Measurements from ENCODE around the gene TBC1D22B. TPM values are rescaled to one million over a fixed set of nuclear protein-coding genes. Genes with fewer than 3 reads are reported as not detected.

Gene TBC1D22B
- total RNA-seq, 1 experiment from 2014 or later = 12.9 TPM

DNA sequence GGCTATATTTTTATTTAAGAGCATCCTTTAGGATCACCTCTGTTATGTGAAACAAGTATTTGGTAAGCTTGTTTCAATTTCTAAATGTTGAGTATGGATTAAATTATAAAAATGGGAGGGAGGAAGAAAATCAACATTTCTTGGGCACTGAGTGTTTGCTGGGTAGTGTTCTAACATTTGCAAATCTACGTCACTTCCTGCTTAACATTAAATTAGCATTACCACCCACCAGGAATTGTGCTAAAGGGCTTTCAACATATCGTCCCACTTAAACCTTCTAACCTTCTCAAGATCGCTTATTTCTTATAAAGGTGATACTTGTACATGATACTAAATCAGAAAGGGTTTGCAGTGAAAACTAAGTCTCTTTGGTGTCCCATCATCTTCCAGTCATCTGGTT lies 8.3 kb downstream of the TBC1D22B start:
- DNase-seq = no peak

More for the DNA sequence above, 8.3 kb downstream of the TBC1D22B start:
- Histone ChIP-seq H4K20me1 (ENCODE audit: control insufficient read depth, insufficient read depth, insufficient read length) (no peaks in the 10 kb centered on the region), H3K56ac (ENCODE audit: insufficient read length, low read depth, low read length) (no peak overlapping the region), H2BK5ac (ENCODE audit: insufficient read length, low read length) (no peak overlapping the region), H2BK12ac (ENCODE audit: insufficient read length, low read depth, low read length) (no peak overlapping the region), H3K4ac (ENCODE audit: low read depth, low read length) (no peak overlapping the region), H3K14ac (ENCODE audit: insufficient read depth, low read length) (no peak overlapping the region), H3K23ac (ENCODE audit: insufficient read length, low read depth, low read length) (no peak overlapping the region), H3K9me3 (ENCODE audit: control insufficient read depth, low read depth, low read length) (no peaks in the 10 kb centered on the region), H4K8ac (replicated peaks; ENCODE audit: insufficient read length, low read depth, low read length) (no peak overlapping the region), H4K5ac (ENCODE audit: insufficient read length, low read depth, low read length) (no peak overlapping the region), H2BK20ac (ENCODE audit: low read depth, low read length, poor library complexity, severe bottlenecking) (no peak overlapping the region), H3T11ph (ENCODE audit: low read length) (no peak overlapping the region), H3K27ac (ENCODE audit: insufficient read length, low read depth, low read length) (no peak overlapping the region), H4K91ac (ENCODE audit: insufficient read length, low read depth, low read length) (no peak overlapping the region), H2BK15ac (ENCODE audit: low read depth, low read length) (no peak overlapping the region), H3K18ac (ENCODE audit: insufficient read length, low read depth, low read length) (no peak overlapping the region), H3K4me1 (ENCODE audit: insufficient read depth, low read length) (no peaks in the 10 kb centered on the region; the same call in 1 of the 2 replicates), H3K27me3 (ENCODE audit: insufficient read depth, low read length) (no peaks in the 10 kb centered on the region), H3K79me1 (ENCODE audit: insufficient read depth, low read depth, low read length, poor library complexity, severe bottlenecking) (no peaks in the 10 kb centered on the region), H2AK5ac (ENCODE audit: insufficient read length, low read length) (no peak overlapping the region), H2AFZ (ENCODE audit: low read length) (no peak overlapping the region), H2BK120ac (ENCODE audit: low read depth, low read length, poor library complexity, severe bottlenecking) (no peak overlapping the region), H3K9ac (ENCODE audit: extremely low read depth, insufficient read length, low read length) (no peak overlapping the region), H3K79me2 (ENCODE audit: insufficient read depth, low read length) (peaks cover 8% of the 10 kb centered on the region; the same call in 1 of the 2 replicates), H3K23me2 (ENCODE audit: insufficient read length, low read depth, low read length, poor library complexity, severe bottlenecking) (no peaks in the 10 kb centered on the region), H3K4me2 (ENCODE audit: insufficient read depth, insufficient read length, low read length) (peak overlapping the region; percentile 30)
- peak overlapping the region in 1 of 2 experiments; percentile 22; a peak in 3 of 5 replicates for H3K4me3 Mint-ChIP-seq
- no CpG with 5 or more reads among the region's 3 CpGs for WGBS (ENCODE audit: extremely low coverage, insufficient read length, low lambda C conversion rate)
- no peaks in the 10 kb centered on the region for H3K27me3 Mint-ChIP-seq (ENCODE audit: low read depth)
- H3K4me1 Mint-ChIP-seq = peaks cover 39 to 41% of the 10 kb centered on the region in 2 experiments
- H3K36me3 Mint-ChIP-seq (ENCODE audit: insufficient read depth in 1 of 3, low read depth in 3 of 3) = peaks cover 5 to 14% (median 10%) of the 10 kb centered on the region in 3 experiments; a peak in 5 of 7 replicates
- H3K27ac Mint-ChIP-seq = peak overlapping the region in 2 of 3 experiments; percentile 16 to 64; a peak in 4 of 7 replicates
- TF ChIP-seq, protein P1, sequence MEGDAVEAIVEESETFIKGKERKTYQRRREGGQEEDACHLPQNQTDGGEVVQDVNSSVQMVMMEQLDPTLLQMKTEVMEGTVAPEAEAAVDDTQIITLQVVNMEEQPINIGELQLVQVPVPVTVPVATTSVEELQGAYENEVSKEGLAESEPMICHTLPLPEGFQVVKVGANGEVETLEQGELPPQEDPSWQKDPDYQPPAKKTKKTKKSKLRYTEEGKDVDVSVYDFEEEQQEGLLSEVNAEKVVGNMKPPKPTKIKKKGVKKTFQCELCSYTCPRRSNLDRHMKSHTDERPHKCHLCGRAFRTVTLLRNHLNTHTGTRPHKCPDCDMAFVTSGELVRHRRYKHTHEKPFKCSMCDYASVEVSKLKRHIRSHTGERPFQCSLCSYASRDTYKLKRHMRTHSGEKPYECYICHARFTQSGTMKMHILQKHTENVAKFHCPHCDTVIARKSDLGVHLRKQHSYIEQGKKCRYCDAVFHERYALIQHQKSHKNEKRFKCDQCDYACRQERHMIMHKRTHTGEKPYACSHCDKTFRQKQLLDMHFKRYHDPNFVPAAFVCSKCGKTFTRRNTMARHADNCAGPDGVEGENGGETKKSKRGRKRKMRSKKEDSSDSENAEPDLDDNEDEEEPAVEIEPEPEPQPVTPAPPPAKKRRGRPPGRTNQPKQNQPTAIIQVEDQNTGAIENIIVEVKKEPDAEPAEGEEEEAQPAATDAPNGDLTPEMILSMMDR (conservative IDR thresholded peaks at IDR 0.05) = no peak
- H3K9me3 Mint-ChIP-seq = no peaks in the 10 kb centered on the region
